KMS-11 (cell line): ENCODE results near the gene RNFT2.

Source experiments
- H2AFZ ChIP-seq: fragments of 200-600 bp; sonication (generic); 2 replicates; pipeline ENCODE4 v1.6.1; 2016; ENCODE audit warnings: antibody characterized with exemption, mixed run types, low read depth
- H3K27ac ChIP-seq: fragments of 200-600 bp; sonication (generic); 2 replicates; pipeline ENCODE4 v1.6.1; 2016; ENCODE audit warnings: mild to moderate bottlenecking, mixed run types
- H3K27me3 ChIP-seq: fragments of 200-600 bp; sonication (generic); 2 replicates; pipeline ENCODE4 v1.6.1; 2017; ENCODE audit warnings: mild to moderate bottlenecking, low read depth, mixed run types, moderate library complexity; ENCODE audit not compliant: insufficient read depth
- H3K36me3 ChIP-seq: fragments of 200-600 bp; sonication (generic); 2 replicates; pipeline ENCODE4 v1.6.1; 2017; ENCODE audit warnings: mild to moderate bottlenecking, mixed run types; ENCODE audit not compliant: insufficient read depth
- H3K4me1 ChIP-seq: fragments of 200-600 bp; sonication (generic); 2 replicates; pipeline ENCODE4 v1.6.1; 2016; ENCODE audit warnings: mild to moderate bottlenecking, low read depth, mixed run types; ENCODE audit not compliant: poor library complexity, severe bottlenecking
- H3K4me2 ChIP-seq: fragments of 200-600 bp; sonication (generic); 2 replicates; pipeline ENCODE4 v1.7.0; 2016; ENCODE audit warnings: mild to moderate bottlenecking, mixed run types
- H3K4me3 ChIP-seq: fragments of 200-600 bp; sonication (generic); IDR thresholded peaks from 2 replicates; pipeline ENCODE4 v1.6.1; 2017; ENCODE audit warnings: low read depth, low read length, mixed read lengths; ENCODE audit not compliant: insufficient read depth
- H3K79me2 ChIP-seq: fragments of 200-600 bp; sonication (generic); 2 replicates; pipeline ENCODE4 v1.6.1; 2016; ENCODE audit warnings: low read depth, mixed run types; ENCODE audit not compliant: insufficient read depth
- H3K9ac ChIP-seq: fragments of 200-600 bp; sonication (generic); 2 replicates; pipeline ENCODE4 v1.6.1; 2016; ENCODE audit warnings: mild to moderate bottlenecking, mixed run types
- H4K20me1 ChIP-seq: fragments of 200-600 bp; sonication (generic); 2 replicates; pipeline ENCODE4 v1.6.1; 2016; ENCODE audit warnings: mild to moderate bottlenecking, mixed run types; ENCODE audit not compliant: insufficient read depth
- CTCF ChIP-seq: fragments of 200-600 bp; sonication (generic); conservative IDR thresholded peaks from 2 replicates; pipeline ENCODE4 v1.6.1; 2017; ENCODE audit warnings: low read depth, mild to moderate bottlenecking, antibody characterized with exemption, low read length, moderate library complexity, mixed read lengths

RNFT2 gene

GRCh38 chr12:116806845-116807440, 68.8 kb downstream of the RNFT2 start:
- Histone ChIP-seq H3K79me2 (no peaks in the 10 kb centered on the region), H3K4me1 (no peaks in the 10 kb centered on the region), H3K4me3 (no peak overlapping the region), H2AFZ (no peak overlapping the region), H3K9ac (no peak overlapping the region), H3K27ac (no peak overlapping the region), H4K20me1 (no peaks in the 10 kb centered on the region), H3K4me2 (no peak overlapping the region), H3K27me3 (no peaks in the 10 kb centered on the region), H3K36me3 (no peaks in the 10 kb centered on the region)
- TF ChIP-seq CTCF = no peak

- Histone ChIP-seq H3K27me3 (no peaks in the 10 kb centered on the region), H3K4me3 (no peak overlapping the region), H3K4me2 (no peak overlapping the region), H2AFZ (no peak overlapping the region), H3K4me1 (no peaks in the 10 kb centered on the region), H4K20me1 (no peaks in the 10 kb centered on the region), H3K27ac (no peak overlapping the region), H3K9ac (no peak overlapping the region), H3K36me3 (no peaks in the 10 kb centered on the region), H3K79me2 (no peaks in the 10 kb centered on the region)
- TF ChIP-seq CTCF = no peak
These were observed 69.4 kb downstream of the RNFT2 start for GRCh38 chr12:116807546-116807945.

GRCh38 chr12:116808113-116809105, 70.3 kb downstream of the RNFT2 start:
- Histone ChIP-seq H3K9ac (no peak overlapping the region), H4K20me1 (no peaks in the 10 kb centered on the region), H3K4me1 (no peaks in the 10 kb centered on the region), H3K36me3 (no peaks in the 10 kb centered on the region), H2AFZ (no peak overlapping the region), H3K79me2 (no peaks in the 10 kb centered on the region), H3K27ac (no peak overlapping the region), H3K4me2 (no peak overlapping the region), H3K27me3 (no peaks in the 10 kb centered on the region), H3K4me3 (no peak overlapping the region)
- TF ChIP-seq CTCF = no peak

- H3K27me3 ChIP-seq = no peaks in the 10 kb centered on the region
- no peak overlapping the region for H3K9ac ChIP-seq
- no peaks in the 10 kb centered on the region for H3K79me2 ChIP-seq
- H4K20me1 ChIP-seq = no peaks in the 10 kb centered on the region
- no peaks in the 10 kb centered on the region for H3K4me1 ChIP-seq
- H3K4me3 ChIP-seq = no peak overlapping the region
- no peak overlapping the region for H3K27ac ChIP-seq
- no peaks in the 10 kb centered on the region for H3K36me3 ChIP-seq
- H3K4me2 ChIP-seq = no peak overlapping the region
- no peak for TF ChIP-seq CTCF
- H2AFZ ChIP-seq = no peak overlapping the region
These were observed 74.1 kb downstream of the RNFT2 start for GRCh38 chr12:116812238-116812637.
